T-helper 1 cell (primary cell): Measurements from ENCODE around the gene SH2D3A.

Experiments
- DNase-seq, 5 donors: peaks; one replicate each; pipeline ENCODE4 v3.0.0-alpha.2; 2012 to 2020

SH2D3A gene

DNA sequence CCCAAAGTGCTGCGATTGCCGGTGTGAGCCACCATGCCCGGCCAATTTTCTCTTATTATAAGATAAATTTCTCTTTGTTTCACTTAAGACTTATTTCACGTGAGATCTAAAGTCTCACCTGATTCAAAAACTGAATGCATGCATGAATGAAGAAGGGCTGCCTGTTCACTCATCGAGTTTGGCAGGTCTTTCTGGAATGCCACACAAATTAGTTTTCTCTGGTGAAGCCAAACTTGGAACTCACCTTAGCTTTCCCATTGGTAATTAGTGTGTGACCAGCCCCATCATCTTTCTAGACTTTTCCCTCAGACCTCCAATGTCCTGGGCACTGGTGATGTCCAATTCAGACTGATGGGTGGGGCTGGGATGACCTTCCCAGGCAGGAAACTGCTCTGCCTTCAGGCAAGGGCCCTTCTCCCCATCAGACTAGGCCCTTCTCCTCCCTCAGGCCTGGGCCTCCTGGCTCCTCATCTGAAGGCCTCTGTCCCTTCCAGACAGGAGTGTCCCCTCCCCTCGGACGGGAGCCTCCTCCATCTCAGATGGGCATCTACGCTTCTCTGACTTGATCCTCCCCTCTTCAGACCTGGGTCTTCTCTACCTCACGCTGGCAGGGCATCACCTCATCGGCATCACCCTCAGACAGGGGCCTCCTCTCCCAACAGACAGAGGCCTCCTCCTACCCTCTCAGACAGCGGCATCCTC, 61.2 kb downstream of the SH2D3A start:
- DNase-seq, result no peak
